WTC11 (cell line): ENCODE data around the gene EVL. TPM values are rescaled to one million over a fixed set of nuclear protein-coding genes. Genes with fewer than 3 reads are reported as not detected.

ENCODE experiments used
- ATAC-seq: fragments of 200-7000 bp; cut with Tn5 transposase; 2 replicates; pipeline ENCODE4 v1.10.0; 2021; ENCODE audit warnings: mild to moderate bottlenecking, moderate library complexity
- CTCF ChIA-PET: fragments of 300-600 bp; sonication (Branson Sonifier 250); formaldehyde crosslinking; loops from one replicate; lab custom pipeline; 2021; ENCODE audit warnings: antibody characterized with exemption; lab: Charles Lee
- POLR2A ChIA-PET: fragments of 350-600 bp; sonication (Branson Sonifier 250); formaldehyde crosslinking; loops from one replicate; lab custom pipeline; 2021; ENCODE audit warnings: antibody characterized with exemption; lab: Charles Lee
- DNase-seq: peaks from one replicate; pipeline ENCODE4 v3.0.0; 2021; ENCODE audit warnings: low spot score
- H3K27ac Mint-ChIP-seq: 2 replicates; pipeline ENCODE4 v1.8.0; 2021; ENCODE audit warnings: mixed read lengths
- H3K27me3 Mint-ChIP-seq: 2 replicates; pipeline ENCODE4 v1.8.0; 2021; ENCODE audit warnings: low read depth, mild to moderate bottlenecking, moderate library complexity, mixed read lengths
- H3K36me3 Mint-ChIP-seq: 2 replicates; pipeline ENCODE4 v1.8.0; 2021; ENCODE audit warnings: mixed read lengths
- H3K4me1 Mint-ChIP-seq: 2 replicates; pipeline ENCODE4 v1.8.0; 2022; ENCODE audit warnings: mixed read lengths
- H3K4me3 Mint-ChIP-seq: 2 replicates; pipeline ENCODE4 v1.8.0; 2021; ENCODE audit warnings: mild to moderate bottlenecking, moderate library complexity, mixed read lengths
- H3K9me3 Mint-ChIP-seq: 2 replicates; pipeline ENCODE4 v1.8.0; 2021; ENCODE audit warnings: mixed read lengths
- CREB1 ChIP-seq: sonication (generic); formaldehyde crosslinking; IDR thresholded peaks from 2 replicates; pipeline ENCODE4 v1.8.0; 2023; ENCODE audit warnings: mild to moderate bottlenecking, missing genetic modification reagents
- ELF4 ChIP-seq: sonication (generic); formaldehyde crosslinking; IDR thresholded peaks from 2 replicates; pipeline ENCODE4 v1.8.1; 2022; ENCODE audit warnings: low read depth, mild to moderate bottlenecking, moderate library complexity, missing genetic modification reagents
- EMX1 ChIP-seq: fragments of 250-450 bp; sonication (Bioruptor Pico); IDR thresholded peaks from 2 replicates; pipeline ENCODE4 v1.8.0; 2021; ENCODE audit warnings: mild to moderate bottlenecking
- GABPB1 ChIP-seq: sonication (generic); formaldehyde crosslinking; IDR thresholded peaks from 2 replicates; pipeline ENCODE4 v1.8.1; 2023; ENCODE audit warnings: mild to moderate bottlenecking, missing genetic modification reagents
- GRHL2 ChIP-seq: fragments of 250-450 bp; sonication (Bioruptor Pico); IDR thresholded peaks from 2 replicates; pipeline ENCODE4 v1.8.0; 2022; ENCODE audit warnings: mild to moderate bottlenecking, moderate library complexity; ENCODE audit not compliant: insufficient replicate concordance, severe bottlenecking
- GTF2I ChIP-seq: fragments of 250-450 bp; sonication (Bioruptor Pico); conservative IDR thresholded peaks from 2 replicates; pipeline ENCODE4 v1.4.0; 2021; ENCODE audit warnings: mild to moderate bottlenecking
- JUN ChIP-seq: sonication (generic); formaldehyde crosslinking; IDR thresholded peaks from 2 replicates; pipeline ENCODE4 v1.8.0; 2023; ENCODE audit warnings: mild to moderate bottlenecking, missing genetic modification reagents
- NFATC4 ChIP-seq: fragments of 250-450 bp; sonication (Bioruptor Pico); IDR thresholded peaks from 2 replicates; pipeline ENCODE4 v1.9.0; 2021; ENCODE audit warnings: mild to moderate bottlenecking
- NR2C2 ChIP-seq: sonication (generic); formaldehyde crosslinking; IDR thresholded peaks from 2 replicates; pipeline ENCODE4 v1.8.0; 2022; ENCODE audit warnings: mild to moderate bottlenecking, missing genetic modification reagents
- NR3C1 ChIP-seq: sonication (generic); formaldehyde crosslinking; conservative IDR thresholded peaks from 2 replicates; pipeline ENCODE4 v1.8.1; 2023; ENCODE audit warnings: low read depth, mild to moderate bottlenecking, missing genetic modification reagents
- SP1 ChIP-seq: sonication (generic); formaldehyde crosslinking; conservative IDR thresholded peaks from 2 replicates; pipeline ENCODE4 v1.8.1; 2022; ENCODE audit warnings: missing genetic modification reagents
- ZNF219 ChIP-seq: sonication (generic); formaldehyde crosslinking; IDR thresholded peaks from 2 replicates; pipeline ENCODE4 v1.8.0; 2023; ENCODE audit warnings: missing genetic modification reagents, mild to moderate bottlenecking, borderline replicate concordance
- ZNF423 ChIP-seq: fragments of 250-450 bp; sonication (Bioruptor Pico); IDR thresholded peaks from 2 replicates; pipeline ENCODE4 v2.1.2; 2022; ENCODE audit warnings: mild to moderate bottlenecking, moderate library complexity
- total RNA-seq: library from RNA; stranded (reverse); gene quantifications from 3 replicates; pipeline ENCODE4 v1.2.3, GENCODE V29; 2021
- TF ChIP-seq, protein P1 (sequence below): sonication (generic); formaldehyde crosslinking; IDR thresholded peaks from 2 replicates; pipeline ENCODE4 v1.8.1; 2023; ENCODE audit warnings: mild to moderate bottlenecking, missing genetic modification reagents, moderate library complexity
- TF ChIP-seq, protein P2 (sequence below): sonication (generic); formaldehyde crosslinking; IDR thresholded peaks from 2 replicates; pipeline ENCODE4 v1.8.0; 2022; ENCODE audit warnings: mild to moderate bottlenecking, missing genetic modification reagents
- TF ChIP-seq, protein P3 (sequence below): fragments of 250-450 bp; sonication (Bioruptor Pico); conservative IDR thresholded peaks from 2 replicates; pipeline ENCODE4 v1.9.0; 2021; ENCODE audit warnings: mild to moderate bottlenecking
- TF ChIP-seq, protein P4 (sequence below): sonication (generic); formaldehyde crosslinking; IDR thresholded peaks from 2 replicates; pipeline ENCODE4 v1.8.0; 2022; ENCODE audit warnings: mild to moderate bottlenecking, missing genetic modification reagents
- TF ChIP-seq, protein P5 (sequence below): sonication (generic); formaldehyde crosslinking; IDR thresholded peaks from 2 replicates; pipeline ENCODE4 v1.8.1; 2023; ENCODE audit warnings: mild to moderate bottlenecking, missing genetic modification reagents
- TF ChIP-seq, protein P6 (sequence below): sonication (generic); formaldehyde crosslinking; IDR thresholded peaks from 2 replicates; pipeline ENCODE4 v1.8.0; 2022; ENCODE audit warnings: missing genetic modification reagents
- TF ChIP-seq, protein P7 (sequence below): fragments of 200-600 bp; IDR thresholded peaks from 2 replicates; pipeline ENCODE4 v1.8.0; 2022; ENCODE audit warnings: antibody characterized with exemption

EVL gene
- total RNA-seq, 1 experiment from 2014 or later, result 60.8 TPM

DNA sequence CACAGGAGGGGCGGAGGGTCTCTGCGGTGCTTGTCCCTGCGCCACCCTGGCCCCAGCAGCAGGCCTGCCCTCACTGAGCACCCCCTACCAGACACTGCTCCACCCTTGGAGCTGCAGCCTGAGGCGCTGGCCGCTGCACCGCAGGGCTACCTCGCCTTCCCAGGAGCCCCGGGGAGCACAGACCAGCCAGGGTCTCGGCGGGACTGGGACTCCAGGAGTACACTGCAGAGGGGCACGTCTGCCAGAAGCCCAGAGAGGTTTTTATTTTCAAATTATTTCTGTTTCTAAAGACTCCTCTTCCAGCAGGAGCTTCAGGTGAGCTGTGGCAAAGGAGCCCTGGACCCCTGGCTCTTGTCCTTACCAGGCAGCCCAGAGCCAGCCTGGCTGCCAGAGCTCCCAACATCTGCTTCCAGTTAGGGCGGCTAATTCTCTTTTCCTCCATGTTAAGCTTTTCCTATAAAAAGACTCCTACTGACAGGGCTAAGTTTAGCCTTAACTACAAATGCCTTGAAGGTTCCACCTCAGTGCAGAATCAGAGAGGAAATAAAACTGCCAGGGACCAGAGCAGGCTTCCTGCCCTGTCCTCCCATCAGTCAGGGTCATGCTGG is 67.8 kb downstream of the EVL start (continued):
- TF ChIP-seq GTF2I (CRISPR knock-in tag) (no peak), GRHL2 (CRISPR knock-in tag) (no peak), ELF4 (no peak), CREB1 (no peak), EMX1 (no peak), NFATC4 (CRISPR knock-in tag) (no peak), JUN (CRISPR knock-in tag) (no peak), NR3C1 (no peak)
- TF ChIP-seq, protein P1, sequence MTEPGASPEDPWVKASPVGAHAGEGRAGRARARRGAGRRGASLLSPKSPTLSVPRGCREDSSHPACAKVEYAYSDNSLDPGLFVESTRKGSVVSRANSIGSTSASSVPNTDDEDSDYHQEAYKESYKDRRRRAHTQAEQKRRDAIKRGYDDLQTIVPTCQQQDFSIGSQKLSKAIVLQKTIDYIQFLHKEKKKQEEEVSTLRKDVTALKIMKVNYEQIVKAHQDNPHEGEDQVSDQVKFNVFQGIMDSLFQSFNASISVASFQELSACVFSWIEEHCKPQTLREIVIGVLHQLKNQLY, result no peak
- TF ChIP-seq, protein P2, sequence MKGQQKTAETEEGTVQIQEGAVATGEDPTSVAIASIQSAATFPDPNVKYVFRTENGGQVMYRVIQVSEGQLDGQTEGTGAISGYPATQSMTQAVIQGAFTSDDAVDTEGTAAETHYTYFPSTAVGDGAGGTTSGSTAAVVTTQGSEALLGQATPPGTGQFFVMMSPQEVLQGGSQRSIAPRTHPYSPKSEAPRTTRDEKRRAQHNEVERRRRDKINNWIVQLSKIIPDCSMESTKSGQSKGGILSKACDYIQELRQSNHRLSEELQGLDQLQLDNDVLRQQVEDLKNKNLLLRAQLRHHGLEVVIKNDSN (CRISPR knock-in tag), result no peak
- TF ChIP-seq, protein P3, sequence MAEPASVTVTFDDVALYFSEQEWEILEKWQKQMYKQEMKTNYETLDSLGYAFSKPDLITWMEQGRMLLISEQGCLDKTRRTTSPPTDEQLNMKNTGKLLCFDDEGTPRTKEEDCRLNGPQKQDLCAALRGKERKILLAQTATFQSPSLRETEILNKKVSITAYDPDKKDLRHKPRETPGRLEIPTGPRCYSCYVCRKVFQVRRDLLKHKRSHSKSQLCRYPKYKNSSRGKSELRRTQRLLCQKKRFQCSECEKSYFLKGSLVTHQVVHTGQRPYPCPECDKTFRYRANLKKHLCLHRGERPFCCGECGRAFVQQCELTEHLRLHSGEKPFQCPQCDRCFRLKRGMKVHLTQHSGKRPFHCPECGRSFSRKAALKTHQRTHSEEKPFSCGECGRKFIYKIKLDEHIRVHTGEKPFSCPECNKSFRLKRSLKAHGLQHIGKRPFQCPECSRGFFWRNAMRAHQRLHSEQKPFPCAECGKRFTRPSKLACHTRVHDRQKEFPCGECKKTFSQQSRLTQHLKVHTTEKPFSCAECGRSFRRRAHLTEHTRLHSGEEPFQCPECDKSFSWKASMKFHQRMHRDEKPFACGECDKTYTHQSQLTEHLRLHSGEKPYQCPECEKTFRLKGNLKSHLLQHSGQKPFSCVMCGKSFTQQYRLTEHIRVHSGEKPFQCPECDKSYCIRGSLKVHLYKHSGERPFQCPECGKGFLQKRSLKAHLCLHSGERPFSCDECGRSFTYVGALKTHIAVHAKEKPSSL (CRISPR knock-in tag), result no peak

DNA sequence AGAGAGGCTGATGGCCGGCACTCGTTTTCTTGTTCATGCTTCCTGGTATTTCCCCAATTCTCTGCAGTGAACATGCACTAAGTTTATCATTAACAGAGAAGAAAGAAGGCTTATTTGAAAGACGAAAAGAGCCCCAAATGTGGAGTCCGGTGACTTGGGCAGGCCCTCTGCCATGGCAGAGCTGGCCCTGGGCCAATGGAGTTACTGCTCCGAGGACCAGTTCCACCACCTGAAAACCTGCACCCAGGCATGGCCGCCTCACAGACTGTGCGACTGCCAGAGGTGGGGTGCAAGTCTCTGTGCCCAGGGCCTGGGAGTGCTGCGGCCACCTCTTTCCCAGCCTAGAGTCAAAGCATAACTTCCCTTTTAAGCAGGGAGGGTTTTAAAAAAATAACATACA is 69.4 kb downstream of the EVL start:
- DNase-seq (no peak), ATAC-seq (no peak)
- TF ChIP-seq, protein P4, sequence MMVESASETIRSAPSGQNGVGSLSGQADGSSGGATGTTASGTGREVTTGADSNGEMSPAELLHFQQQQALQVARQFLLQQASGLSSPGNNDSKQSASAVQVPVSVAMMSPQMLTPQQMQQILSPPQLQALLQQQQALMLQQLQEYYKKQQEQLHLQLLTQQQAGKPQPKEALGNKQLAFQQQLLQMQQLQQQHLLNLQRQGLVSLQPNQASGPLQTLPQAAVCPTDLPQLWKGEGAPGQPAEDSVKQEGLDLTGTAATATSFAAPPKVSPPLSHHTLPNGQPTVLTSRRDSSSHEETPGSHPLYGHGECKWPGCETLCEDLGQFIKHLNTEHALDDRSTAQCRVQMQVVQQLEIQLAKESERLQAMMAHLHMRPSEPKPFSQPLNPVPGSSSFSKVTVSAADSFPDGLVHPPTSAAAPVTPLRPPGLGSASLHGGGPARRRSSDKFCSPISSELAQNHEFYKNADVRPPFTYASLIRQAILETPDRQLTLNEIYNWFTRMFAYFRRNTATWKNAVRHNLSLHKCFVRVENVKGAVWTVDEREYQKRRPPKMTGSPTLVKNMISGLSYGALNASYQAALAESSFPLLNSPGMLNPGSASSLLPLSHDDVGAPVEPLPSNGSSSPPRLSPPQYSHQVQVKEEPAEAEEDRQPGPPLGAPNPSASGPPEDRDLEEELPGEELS (CRISPR knock-in tag), result no peak
- TF ChIP-seq ZNF219 (no peak), ZNF423 (no peak)
- Mint-ChIP-seq H3K27ac (no peak overlapping the region), H3K9me3 (no peaks in the 10 kb centered on the region), H3K36me3 (no peaks in the 10 kb centered on the region; the same call in 1 of the 2 replicates), H3K27me3 (no peaks in the 10 kb centered on the region), H3K4me1 (peaks cover 12% of the 10 kb centered on the region), H3K4me3 (no peak overlapping the region)
- POLR2A ChIA-PET, result no interaction called here
- CTCF ChIA-PET, result interaction anchor here (1.9 kb wide), 1 partner anchor 21 kb away, joined by 7 read pairs; no protein-coding TSS in a partner anchor

DNA sequence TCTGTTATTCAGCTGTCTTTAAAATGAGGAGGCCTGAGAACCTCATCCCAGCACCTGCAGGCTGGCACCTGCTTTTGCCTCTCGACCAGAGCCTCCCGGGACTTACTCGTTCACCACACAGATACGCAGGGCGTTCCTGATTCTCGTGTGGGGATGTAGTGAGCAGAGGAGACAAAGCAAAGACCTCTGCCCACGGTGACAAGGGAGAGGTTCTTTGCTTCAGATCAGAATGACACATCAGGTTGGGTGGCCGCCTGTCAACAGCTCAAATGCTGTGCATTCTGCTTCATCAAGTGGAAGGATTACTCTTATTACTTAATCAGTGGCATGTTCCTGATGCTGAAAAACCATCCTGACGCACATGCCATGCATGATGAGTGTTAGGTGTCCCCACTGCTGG is 69.9 kb downstream of the EVL start:
- Mint-ChIP-seq H3K4me1 (peaks cover 12% of the 10 kb centered on the region), H3K27me3 (no peaks in the 10 kb centered on the region), H3K27ac (no peak overlapping the region), H3K36me3 (no peaks in the 10 kb centered on the region; the same call in 1 of the 2 replicates), H3K9me3 (no peaks in the 10 kb centered on the region), H3K4me3 (no peak overlapping the region)
- POLR2A ChIA-PET, result no interaction called here
- ATAC-seq (no peak), DNase-seq (no peak)
- CTCF ChIA-PET, result interaction anchor here (0.5 to 1.9 kb wide), 2 partner anchors 20 to 148 kb away, joined by 6 to 7 read pairs; no protein-coding TSS in a partner anchor
- TF ChIP-seq, protein P5, sequence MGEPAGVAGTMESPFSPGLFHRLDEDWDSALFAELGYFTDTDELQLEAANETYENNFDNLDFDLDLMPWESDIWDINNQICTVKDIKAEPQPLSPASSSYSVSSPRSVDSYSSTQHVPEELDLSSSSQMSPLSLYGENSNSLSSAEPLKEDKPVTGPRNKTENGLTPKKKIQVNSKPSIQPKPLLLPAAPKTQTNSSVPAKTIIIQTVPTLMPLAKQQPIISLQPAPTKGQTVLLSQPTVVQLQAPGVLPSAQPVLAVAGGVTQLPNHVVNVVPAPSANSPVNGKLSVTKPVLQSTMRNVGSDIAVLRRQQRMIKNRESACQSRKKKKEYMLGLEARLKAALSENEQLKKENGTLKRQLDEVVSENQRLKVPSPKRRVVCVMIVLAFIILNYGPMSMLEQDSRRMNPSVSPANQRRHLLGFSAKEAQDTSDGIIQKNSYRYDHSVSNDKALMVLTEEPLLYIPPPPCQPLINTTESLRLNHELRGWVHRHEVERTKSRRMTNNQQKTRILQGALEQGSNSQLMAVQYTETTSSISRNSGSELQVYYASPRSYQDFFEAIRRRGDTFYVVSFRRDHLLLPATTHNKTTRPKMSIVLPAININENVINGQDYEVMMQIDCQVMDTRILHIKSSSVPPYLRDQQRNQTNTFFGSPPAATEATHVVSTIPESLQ (CRISPR knock-in tag), result no peak
- TF ChIP-seq GTF2I (CRISPR knock-in tag), result no peak
- TF ChIP-seq, protein P6, sequence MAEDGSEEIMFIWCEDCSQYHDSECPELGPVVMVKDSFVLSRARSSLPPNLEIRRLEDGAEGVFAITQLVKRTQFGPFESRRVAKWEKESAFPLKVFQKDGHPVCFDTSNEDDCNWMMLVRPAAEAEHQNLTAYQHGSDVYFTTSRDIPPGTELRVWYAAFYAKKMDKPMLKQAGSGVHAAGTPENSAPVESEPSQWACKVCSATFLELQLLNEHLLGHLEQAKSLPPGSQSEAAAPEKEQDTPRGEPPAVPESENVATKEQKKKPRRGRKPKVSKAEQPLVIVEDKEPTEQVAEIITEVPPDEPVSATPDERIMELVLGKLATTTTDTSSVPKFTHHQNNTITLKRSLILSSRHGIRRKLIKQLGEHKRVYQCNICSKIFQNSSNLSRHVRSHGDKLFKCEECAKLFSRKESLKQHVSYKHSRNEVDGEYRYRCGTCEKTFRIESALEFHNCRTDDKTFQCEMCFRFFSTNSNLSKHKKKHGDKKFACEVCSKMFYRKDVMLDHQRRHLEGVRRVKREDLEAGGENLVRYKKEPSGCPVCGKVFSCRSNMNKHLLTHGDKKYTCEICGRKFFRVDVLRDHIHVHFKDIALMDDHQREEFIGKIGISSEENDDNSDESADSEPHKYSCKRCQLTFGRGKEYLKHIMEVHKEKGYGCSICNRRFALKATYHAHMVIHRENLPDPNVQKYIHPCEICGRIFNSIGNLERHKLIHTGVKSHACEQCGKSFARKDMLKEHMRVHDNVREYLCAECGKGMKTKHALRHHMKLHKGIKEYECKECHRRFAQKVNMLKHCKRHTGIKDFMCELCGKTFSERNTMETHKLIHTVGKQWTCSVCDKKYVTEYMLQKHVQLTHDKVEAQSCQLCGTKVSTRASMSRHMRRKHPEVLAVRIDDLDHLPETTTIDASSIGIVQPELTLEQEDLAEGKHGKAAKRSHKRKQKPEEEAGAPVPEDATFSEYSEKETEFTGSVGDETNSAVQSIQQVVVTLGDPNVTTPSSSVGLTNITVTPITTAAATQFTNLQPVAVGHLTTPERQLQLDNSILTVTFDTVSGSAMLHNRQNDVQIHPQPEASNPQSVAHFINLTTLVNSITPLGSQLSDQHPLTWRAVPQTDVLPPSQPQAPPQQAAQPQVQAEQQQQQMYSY, result no peak
- TF ChIP-seq, protein P7, sequence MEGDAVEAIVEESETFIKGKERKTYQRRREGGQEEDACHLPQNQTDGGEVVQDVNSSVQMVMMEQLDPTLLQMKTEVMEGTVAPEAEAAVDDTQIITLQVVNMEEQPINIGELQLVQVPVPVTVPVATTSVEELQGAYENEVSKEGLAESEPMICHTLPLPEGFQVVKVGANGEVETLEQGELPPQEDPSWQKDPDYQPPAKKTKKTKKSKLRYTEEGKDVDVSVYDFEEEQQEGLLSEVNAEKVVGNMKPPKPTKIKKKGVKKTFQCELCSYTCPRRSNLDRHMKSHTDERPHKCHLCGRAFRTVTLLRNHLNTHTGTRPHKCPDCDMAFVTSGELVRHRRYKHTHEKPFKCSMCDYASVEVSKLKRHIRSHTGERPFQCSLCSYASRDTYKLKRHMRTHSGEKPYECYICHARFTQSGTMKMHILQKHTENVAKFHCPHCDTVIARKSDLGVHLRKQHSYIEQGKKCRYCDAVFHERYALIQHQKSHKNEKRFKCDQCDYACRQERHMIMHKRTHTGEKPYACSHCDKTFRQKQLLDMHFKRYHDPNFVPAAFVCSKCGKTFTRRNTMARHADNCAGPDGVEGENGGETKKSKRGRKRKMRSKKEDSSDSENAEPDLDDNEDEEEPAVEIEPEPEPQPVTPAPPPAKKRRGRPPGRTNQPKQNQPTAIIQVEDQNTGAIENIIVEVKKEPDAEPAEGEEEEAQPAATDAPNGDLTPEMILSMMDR, result no peak
- no peak for TF ChIP-seq SP1 (CRISPR knock-in tag)
- TF ChIP-seq GABPB1 (CRISPR knock-in tag), result no peak
- no peak for TF ChIP-seq NR2C2 (CRISPR knock-in tag)
